ENCODE data around the gene GPR39.

Gene GPR39

DNA sequence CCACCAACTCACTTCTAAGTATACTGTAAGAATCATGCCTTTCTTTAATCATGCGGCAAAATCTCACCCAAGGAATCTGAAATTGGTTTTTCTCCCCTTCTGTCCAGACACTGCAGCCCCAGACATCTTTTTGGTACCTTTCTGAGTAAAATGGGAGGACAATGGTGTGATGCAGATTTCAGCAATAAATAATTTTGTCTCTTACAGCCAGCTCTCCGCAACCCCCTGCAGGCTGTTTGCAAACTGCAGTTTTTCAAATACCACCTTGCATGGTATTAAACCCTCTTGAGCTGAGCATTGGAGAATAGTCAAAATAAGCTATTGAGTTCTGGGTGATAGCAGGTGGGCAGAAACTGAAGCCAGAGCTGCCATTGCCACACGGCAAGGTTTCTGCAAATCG is 32.2 kb downstream of the GPR39 start:
- DNase-seq: no peak

DNA sequence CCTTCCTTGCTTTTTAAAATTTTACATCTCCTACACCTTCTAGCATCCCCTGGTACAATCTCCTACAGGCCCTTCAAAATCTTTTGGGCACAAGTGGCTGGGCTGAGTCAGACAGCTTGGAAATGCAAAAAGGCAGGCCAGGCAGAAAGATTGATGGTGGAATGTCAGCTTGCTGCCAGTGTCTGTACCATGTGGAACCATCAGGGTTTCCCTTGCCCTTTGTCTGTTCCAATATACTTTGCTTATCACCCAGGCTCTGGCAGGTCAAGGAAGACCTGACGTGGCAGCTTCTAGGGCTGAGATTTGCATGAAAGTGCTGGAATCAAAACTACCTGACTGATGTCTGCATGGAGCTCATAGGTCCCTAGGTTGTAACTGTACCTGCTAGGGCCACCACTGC is 33.3 kb downstream of the GPR39 start:
- DNase-seq: no peak

DNA sequence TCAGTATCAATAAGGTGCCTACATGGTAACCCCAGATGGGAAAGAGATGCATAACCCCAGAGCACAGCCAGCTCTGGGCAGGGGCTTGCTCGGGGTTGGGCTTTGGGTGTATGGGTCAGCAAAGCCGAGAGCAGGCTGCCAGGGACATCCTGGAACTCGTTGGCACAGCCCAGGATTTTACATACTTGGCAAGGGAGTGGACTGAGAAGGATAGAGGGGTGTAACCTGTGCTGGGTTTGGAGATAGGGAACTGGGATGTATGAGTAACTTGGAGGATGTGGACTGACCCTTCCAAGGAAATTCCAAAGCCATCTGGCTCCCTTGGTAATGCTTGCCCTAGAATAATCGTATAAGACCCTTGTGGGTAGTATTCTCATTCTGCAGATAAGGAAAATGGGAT is 44.2 kb downstream of the GPR39 start:
- DNase-seq: no peak

DNA sequence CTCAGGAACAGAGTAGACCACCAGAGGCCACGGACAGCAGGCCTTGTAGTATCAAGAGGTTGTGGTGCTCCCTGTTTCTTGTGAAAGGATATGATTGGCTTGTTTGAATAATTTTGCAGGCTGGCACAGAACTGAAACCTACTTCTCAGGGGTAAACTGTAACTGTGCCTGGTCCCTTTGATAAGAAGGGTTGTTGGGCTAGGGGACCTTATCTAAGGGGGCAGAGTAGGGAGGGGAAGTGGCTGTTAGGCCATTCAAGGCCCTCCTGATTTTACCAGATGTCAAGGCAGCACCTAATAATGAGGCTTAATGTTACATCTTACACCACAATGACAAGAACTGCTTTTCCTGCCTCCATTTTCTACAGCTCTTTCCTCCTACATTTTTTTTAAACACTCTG is 45.6 kb downstream of the GPR39 start:
- no peak for DNase-seq

DNA sequence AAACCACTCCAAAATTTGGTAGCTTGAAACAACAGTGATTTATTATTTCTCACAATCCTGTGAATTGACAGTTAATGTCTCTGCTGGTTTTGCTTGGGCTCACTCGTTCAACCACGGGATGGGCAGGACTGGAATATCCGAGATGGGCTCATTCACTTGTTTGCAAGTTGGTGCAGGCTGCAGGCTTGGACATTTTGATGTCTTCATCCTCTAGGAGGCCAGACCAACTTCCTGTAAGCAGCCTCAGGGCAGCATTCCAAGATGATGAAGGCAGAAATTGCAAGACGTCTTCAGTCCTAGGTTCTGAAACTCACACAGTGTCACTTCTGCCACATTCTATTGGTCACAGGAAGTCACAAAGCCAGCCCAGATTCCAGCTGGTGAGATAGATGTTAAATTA is 47.1 kb downstream of the GPR39 start:
- no peak for DNase-seq

DNA sequence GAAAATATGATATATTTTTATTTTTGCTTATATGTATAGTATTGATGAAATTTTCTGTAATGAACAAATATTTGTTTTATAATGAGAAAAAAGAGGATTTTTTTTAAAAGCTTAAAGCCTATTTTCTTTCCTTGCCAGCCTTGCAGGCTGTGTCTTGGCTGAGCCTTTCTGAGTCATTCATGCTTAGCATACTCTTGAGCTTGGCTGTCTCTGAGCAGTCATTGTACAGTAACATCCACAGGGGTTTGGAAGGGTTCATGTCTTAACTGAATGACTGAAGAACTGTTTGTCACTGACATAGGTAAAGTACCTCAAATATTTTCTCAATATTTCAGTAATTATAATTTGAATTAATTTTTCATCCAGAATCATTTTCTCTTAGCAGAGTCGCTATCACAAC is 49.3 kb downstream of the GPR39 start:
- DNase-seq: no peak

DNA sequence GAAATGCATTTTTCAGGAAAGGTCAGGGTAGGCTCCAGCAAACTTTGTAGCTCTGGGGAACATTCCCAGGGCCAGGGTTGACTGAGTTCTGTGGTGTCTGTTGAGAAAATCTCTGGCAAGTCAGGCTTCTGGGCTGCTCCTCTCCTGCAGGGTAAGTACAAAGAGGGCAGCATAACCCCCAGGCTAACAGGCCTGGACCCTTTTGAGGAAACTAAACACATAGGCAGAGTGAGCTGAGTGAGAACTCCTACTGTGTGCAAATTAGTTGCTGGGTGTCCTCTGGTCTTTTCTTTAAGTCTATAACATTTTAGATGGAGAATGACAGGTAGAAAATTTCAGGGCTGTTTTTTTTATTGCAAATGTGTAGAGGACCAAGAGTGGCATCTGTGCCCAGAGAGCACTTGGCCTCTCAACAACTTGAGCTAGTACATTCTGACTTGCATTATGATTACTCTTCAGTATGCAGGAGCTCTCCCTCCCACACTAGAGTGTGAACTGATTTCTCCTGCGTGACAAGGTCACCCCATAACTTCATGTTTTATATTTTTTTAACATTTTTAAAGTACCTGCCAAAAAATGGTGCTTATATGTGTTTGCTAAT is 49.9 kb downstream of the GPR39 start:
- no peak for DNase-seq

DNA sequence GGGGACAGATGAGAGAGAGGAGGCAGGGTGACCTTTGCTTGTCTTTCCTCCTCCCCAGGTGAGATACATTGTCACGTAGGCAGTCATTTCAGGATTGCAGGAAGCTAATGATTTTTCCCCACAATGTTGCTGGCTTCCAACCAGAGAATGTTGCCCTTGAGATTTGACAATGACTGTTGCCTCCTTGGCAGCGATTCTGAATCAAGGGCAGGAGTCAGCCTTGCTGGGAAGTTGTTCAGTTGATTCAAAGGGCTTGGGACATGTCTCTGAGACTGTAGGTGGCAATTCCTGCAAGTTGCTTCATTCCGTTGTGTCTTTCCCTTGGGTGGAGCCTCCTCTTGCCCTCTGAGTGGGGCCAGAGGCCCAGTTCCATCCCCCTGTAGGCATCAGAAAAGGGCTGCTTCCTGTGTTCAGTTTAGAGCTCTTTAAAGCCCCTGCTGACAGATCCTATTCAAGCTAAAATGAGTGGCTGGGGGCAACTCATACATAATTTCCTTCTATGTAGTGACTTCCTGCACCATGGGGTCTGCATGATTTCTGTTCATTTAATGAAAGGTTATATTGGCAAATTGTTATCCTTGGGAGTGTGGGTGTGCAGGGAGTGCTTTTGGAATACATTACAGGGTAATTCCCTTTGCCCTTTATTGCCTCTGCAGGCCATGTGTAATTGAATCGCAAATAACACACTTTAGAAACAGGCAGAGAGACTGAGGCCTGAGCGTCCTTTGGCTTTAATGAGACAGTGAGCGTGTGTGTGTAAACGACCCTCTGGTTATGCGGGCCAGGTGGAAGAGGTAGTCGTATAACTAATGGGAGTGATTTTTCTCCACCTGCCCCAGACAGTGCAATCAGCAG is 52.4 kb downstream of the GPR39 start:
- no peak for DNase-seq

DNA sequence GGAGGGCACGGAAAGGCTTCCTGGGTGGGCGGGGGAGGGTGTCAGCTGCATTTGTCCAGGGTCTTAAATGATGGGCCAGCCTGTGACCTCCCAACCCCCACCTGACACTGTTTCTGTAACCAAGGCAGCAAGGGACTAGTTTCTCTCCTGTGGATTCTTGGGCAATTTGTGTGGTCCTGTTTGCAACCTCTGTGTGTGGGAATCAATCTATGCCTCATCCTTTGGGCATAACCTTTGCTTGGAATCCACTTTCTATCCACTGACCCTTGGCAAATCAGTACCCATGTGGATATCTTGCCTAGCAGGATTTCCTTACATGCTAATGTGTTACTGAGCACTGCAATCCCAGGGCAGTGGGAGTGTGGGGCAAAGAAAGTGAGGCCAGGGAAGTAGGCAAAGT is 54.1 kb downstream of the GPR39 start:
- no peak for DNase-seq

DNA sequence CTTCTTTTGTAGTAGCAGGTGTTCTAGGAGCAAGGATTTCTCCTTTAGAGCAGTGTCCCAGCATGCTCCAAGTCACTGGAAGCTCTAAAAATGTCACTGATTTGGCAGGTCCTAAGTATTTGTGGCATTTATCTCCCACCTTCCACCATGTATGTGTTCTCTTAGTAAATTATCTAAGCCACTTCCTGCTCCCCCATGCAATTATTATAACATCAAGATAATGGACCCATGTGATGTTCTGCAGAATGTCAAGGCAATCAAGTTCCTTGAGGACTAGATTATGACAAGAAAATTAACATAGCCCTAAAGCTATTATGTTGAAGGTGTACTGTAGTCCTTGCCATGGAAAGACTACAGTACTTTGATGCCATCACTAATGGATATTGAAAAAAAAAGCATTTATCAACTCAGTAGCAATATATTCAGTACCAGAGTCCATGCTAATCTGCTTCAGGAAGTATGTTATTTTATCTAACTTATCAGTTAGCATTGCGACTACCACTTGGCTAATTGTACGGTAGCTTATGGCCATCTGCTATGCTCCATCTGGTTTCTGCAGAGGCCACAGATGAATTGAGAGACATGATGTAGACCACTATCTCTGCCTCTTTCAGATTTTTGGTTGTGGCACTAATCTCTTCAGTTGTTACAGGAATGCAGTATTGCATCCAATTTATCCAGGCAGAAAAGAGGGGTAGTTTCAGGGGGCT is 56.7 kb downstream of the GPR39 start:
- DNase-seq: no peak

DNA sequence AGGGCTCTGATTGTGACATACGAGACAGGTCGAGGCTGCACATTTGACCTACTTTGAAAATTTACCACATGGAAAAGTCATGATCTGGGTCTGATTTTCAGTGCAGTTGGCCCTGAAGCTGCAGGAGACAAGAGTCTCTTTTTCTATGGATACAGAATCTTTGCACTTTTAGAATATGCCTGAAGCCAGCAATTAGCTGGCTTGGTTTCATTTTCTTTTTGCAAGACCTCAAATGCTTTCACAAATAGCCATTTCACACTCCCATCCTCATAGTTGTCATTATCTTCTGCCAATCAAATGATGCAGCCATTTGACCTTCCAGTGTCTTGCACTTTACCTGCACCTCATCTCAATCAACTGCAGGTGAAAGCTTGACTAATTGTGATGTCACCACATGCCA is 59.0 kb downstream of the GPR39 start:
- no peak for DNase-seq

DNA sequence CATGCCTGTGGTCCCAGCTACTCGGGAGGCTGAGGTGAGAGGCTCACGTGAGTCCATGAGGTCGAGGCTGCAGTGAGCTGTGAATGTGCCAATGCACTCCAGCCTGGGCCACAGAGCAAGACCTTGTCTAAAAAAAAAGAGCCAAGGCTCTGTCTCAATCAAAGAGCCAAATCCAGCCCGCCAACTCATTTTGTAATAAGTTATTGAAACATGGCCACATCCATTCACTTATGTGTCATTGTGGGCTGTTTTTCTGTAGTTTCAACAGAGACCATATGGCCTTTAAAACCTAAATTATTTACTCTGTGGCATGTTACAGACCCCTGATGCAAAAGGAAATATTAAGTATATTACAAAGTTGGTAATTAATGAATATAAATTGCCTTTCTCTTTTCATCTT is 60.8 kb downstream of the GPR39 start:
- no peak for DNase-seq

DNA sequence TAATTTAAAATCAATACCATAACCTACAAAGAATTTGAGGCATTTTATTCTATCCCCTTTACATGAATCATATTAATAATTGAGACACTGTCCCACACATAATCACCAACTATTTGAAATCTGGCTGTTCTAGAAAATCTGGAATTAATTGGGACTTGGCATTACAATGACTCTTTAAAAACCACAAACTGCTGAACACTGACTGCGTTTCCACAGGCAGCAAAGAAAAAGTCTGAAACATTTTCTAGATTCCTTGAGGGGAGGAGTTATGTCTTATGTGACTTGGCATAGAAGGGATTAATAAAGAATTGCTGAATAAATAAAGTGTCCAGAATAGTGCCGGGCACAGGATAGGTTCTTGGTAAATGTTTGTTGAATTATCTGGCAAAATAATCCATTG is 61.4 kb downstream of the GPR39 start:
- DNase-seq: no peak

DNA sequence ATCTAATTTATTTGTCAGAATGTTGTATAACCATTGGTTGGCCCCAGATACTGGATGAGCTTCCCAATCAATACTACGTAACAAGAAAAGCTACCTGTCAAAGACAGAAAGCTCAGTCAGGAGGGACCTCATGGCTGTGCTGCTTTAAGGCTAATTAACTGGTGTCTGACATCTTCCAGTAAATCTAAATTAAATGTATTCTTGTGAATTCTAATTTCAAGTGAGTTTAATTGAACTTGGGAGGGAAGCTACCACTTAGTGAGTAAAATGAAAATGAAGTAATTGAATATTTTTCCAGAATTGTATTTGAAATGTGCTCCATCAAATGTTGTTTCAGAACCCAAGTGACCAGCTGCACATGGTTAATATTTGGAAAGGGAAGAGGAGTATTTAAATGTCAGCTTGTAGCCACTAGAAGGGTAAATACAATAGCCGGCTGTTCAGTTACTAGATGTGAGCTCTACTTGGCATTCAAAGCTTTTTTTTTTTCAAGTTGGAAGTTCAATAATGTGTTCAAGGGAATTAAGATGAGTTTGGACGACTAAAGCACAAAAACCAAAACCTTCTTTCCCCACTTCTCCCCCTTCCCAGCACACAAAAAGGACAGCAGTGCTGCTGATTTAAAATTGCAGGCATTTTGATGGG is 62.0 kb downstream of the GPR39 start:
- DNase-seq: no peak

DNA sequence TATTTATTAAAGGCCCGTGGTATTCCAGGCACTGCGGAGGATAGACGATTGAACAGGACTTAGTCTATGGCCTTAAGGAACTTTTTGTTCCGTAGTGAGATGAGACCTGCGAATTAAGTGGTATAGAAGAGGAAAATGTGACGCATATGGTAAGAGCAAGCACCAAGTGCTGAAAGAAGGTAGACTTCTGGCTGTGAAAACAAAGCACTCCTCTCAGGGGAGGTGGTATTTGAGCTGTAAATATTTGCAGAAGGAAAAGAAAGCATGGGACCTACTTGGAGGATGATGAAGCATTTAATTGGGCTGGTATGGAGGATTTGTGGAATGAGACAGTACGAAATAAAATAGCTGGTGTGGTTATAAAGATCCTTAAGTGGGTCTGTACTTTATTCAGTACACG is 62.5 kb downstream of the GPR39 start:
- no peak for DNase-seq

DNA sequence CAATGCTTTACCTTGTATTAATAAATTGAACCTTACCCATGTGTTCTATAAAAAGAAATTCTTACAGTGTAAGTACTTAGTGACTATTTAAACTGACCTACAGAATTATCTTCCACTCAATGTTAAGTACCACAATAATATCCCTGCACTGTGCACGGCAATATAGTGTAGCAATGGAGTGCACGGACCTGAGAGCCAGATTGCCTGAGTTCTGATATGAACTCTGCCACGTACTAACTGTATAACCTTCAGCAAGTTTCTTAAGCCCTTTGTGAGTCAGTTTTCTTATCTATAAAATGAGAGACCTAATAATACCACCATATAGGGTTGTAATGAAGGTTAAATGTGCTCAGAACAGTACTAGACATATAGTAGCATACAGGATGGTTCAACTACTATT is 66.2 kb downstream of the GPR39 start:
- no peak for DNase-seq

DNA sequence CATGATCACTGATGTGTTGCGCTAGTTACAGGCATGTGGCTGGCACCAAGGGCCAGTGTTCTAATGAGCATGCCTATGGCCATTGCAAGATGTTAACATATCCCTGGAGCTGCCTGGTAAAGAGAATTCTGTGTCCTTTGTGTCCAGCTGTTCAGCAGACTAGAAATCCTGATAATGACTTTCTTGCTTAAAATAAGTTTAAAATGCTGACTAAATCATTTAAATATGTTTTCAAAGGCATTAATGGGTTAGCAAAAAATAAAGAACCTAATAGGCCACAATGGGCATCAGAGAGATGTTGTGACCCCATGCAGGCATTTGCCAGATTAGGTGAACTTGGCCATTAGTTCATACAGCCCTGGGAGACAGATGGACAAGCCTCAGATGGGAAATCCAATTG is 67.5 kb downstream of the GPR39 start:
- no peak for DNase-seq

DNA sequence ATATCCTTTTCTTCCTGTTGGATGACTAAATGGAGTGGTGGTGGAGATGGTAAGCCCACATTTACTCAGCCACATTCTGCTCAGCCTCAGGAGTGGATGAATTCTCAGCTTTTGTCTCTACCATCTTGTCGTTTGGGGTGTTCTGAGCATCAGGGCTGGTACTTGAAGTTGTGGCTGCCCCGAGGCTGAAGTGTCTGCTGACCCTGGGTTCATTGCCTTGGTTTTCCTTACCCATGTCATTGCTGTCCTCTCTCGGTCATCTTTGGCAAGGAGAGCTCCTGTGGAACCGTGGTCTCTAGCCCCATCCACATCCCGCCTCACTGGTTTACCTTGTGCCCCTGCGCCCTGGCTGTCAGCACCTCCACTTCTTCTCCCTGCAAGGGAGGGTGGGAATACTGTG is 71.9 kb downstream of the GPR39 start:
- DNase-seq: no peak

DNA sequence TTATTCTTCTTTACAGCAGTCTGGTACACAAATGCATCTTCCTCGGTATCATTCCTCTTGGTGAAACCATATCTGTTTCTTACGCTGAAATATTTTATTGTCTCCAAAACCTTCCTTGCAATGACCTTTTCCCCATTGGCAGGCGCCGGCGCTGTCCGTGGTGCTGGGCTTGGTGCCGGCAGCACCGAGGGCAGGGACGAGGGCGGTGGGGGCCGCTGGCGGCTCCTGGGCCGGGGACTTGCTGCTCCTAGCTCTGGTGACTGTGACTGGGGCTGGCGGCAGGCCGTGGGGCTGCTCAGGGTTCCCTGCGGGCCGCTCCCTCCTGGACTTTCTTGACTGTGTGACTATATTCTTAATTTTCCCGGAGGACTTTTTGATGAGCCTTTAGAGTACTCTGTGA is 72.5 kb downstream of the GPR39 start:
- DNase-seq: no peak

DNA sequence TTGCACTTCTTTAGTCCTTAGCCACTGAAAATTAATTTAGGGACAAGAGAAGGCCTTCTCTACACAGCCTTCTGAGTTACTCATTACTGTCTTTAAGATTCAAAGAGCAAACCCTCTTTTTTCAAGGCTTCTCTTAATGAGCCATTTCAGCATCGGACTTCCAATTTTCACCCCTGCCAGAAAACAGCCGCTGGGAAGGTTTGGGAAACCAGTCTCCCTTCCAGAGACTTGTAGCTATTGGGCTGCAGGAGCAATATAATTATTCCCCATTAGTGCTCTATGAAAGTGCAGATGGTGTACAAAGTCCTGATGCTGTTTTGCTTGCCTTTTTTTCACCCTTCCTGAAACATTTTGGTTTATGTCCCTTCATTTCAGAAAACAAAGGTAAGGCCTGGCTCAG is 79.3 kb downstream of the GPR39 start:
- no peak for DNase-seq

DNA sequence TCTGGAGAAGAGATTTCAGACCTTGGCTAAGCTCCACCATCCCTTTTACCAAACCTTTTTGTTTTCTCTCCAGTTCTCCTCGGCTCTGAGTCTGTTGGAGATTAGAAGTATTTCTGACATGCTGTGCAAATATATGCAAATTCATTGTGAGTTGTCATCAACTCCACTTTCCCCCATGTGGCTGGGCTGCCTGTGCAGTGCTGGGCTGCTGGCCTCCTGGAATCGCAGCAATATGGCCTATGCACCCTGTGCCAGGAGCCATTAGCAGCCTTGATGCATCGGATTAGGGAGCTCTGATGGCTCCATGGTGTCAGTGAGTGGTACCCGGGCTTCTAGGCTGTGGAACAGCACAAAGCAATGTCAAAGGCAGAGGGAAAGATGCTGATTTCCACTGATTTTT is 80.0 kb downstream of the GPR39 start:
- no peak for DNase-seq

DNA sequence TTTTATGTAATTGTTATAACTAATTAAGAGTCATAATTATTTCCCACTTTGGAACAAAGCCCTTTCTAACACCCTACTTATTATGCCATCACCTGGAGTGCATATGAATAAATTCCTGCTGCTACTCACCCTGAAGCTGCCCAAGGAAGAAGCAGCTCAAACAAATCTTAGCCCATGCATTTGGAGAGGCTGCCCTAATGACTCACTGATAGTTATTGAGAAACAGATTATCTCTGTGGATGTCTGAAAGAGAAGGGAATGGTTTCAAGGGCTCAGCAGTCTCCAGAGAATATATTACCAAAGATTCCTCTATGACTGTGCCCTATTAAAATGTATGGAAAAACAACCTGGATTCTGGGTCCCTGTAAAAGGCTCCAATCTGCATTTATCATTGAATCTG is 81.0 kb downstream of the GPR39 start:
- no peak for DNase-seq

DNA sequence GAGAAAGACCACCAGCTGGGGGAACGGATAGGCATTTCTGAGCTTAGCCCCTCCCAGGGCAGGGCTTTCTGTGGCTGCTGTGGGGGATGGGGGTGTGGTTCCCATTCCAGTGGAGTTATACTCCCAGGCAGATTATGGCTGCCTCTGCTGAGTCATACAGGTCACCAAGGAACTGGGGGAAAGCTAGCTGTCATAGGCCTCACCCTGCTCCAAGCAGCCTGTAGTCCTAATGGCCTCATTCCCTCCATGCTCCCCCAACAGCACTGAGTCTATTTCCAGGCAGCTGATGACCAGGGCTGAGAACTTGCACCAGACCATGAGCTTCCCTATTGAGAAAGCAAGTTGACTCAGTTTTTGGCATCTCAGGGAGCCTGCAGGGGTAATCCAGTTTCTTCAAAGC is 87.1 kb downstream of the GPR39 start:
- no peak for DNase-seq

DNA sequence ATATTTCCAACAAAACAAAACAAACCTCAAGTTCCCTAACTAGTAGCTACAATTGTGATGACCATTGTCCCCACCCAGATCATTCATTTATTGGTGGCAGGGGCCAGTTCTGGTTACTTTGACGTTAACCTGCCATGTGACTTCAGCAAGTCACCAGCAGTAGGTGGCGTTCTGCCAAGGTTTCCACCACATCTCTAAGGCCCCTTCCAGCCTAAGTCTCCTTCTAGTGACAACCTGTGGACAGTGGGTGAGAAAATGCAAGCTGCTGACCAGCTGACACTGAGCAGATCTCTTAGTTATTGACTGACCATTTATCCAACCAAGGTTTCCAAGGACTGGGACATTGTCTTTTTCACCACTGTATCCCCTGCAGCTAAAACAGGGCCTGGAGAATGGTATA is 98.4 kb downstream of the GPR39 start:
- DNase-seq: no peak
